Activated CD8-positive, alpha-beta T cell treated with anti-CD3 and anti-CD28 coated beads for 36 hours (primary cell): Measurements from ENCODE around the gene TMEM235. TPM values are rescaled to one million over a fixed set of nuclear protein-coding genes. Genes with fewer than 3 reads are reported as not detected.

ENCODE experiments used
- ATAC-seq: fragments of 200-7000 bp; cut with Tn5 transposase; one replicate; pipeline ENCODE4 v1.10.0; 2021; ENCODE audit warnings: mild to moderate bottlenecking, moderate library complexity
- CTCF ChIA-PET: fragments of 350-600 bp; sonication (Branson Sonifier 250); formaldehyde crosslinking; loops from one replicate; lab custom pipeline; 2021; ENCODE audit warnings: antibody characterized with exemption; lab: Charles Lee
- POLR2A ChIA-PET: fragments of 350-600 bp; sonication (Branson Sonifier 250); formaldehyde crosslinking; loops from one replicate; lab custom pipeline; 2021; ENCODE audit warnings: antibody characterized with exemption; lab: Charles Lee
- DNase-seq: peaks from one replicate; pipeline ENCODE4 v3.0.0-alpha.2; 2020
- H3K27ac Mint-ChIP-seq: one replicate; pipeline ENCODE4 v1.8.0; 2021; ENCODE audit warnings: mild to moderate bottlenecking, mixed read lengths
- H3K27me3 Mint-ChIP-seq: one replicate; pipeline ENCODE4 v1.8.0; 2021; ENCODE audit warnings: mixed read lengths
- H3K36me3 Mint-ChIP-seq: one replicate; pipeline ENCODE4 v1.8.0; 2021; ENCODE audit warnings: low read depth, mixed read lengths
- H3K4me1 Mint-ChIP-seq: one replicate; pipeline ENCODE4 v1.8.0; 2021; ENCODE audit warnings: low read depth, mixed read lengths
- H3K4me3 Mint-ChIP-seq: one replicate; pipeline ENCODE4 v1.8.0; 2021; ENCODE audit warnings: mild to moderate bottlenecking, moderate library complexity, mixed read lengths
- H3K9me3 Mint-ChIP-seq: one replicate; pipeline ENCODE4 v1.8.0; 2021; ENCODE audit warnings: mixed read lengths
- intact Hi-C: fragments of 100-400 bp; cut with micrococcal nuclease; formaldehyde crosslinking; loops from one replicate; pipeline ENCODE4 v1.10.0; 2022
- total RNA-seq, 2 experiments: library from RNA; stranded (reverse); gene quantifications; one replicate each; pipeline ENCODE4 v1.2.3, GENCODE V29; 2021
- TF ChIP-seq, protein P1 (sequence below): fragments of 200-600 bp; IDR thresholded peaks from one replicate; pipeline ENCODE4 v1.8.0; 2022; ENCODE audit warnings: antibody characterized with exemption, mild to moderate bottlenecking

TMEM235 gene
- total RNA-seq, 2 experiments from 2014 or later, result not detected

- POLR2A ChIA-PET, result interaction anchor here (0.6 to 1.0 kb wide), 3 partner anchors 9 to 117 kb away, joined by 3 read pairs; partner anchors contain the start of gene SOCS3
- no peaks in the 10 kb centered on the region for H3K36me3 Mint-ChIP-seq
- TF ChIP-seq, protein P1, sequence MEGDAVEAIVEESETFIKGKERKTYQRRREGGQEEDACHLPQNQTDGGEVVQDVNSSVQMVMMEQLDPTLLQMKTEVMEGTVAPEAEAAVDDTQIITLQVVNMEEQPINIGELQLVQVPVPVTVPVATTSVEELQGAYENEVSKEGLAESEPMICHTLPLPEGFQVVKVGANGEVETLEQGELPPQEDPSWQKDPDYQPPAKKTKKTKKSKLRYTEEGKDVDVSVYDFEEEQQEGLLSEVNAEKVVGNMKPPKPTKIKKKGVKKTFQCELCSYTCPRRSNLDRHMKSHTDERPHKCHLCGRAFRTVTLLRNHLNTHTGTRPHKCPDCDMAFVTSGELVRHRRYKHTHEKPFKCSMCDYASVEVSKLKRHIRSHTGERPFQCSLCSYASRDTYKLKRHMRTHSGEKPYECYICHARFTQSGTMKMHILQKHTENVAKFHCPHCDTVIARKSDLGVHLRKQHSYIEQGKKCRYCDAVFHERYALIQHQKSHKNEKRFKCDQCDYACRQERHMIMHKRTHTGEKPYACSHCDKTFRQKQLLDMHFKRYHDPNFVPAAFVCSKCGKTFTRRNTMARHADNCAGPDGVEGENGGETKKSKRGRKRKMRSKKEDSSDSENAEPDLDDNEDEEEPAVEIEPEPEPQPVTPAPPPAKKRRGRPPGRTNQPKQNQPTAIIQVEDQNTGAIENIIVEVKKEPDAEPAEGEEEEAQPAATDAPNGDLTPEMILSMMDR, result no peak
- H3K4me1 Mint-ChIP-seq, result peaks cover 6% of the 10 kb centered on the region
- intact Hi-C loops, result no loop called here
- CTCF ChIA-PET, result interaction anchor here (3.3 kb wide), 1 partner anchor 9 kb away, joined by 17 read pairs; no protein-coding TSS in a partner anchor
- no peak overlapping the region for H3K4me3 Mint-ChIP-seq
- peak; percentile 91 for ATAC-seq
- peak overlapping the region; percentile 61 for H3K27ac Mint-ChIP-seq
- H3K9me3 Mint-ChIP-seq, result no peaks in the 10 kb centered on the region
- DNase-seq, result peak; percentile 66
- H3K27me3 Mint-ChIP-seq, result no peaks in the 10 kb centered on the region
Measured at GRCh38 chr17:78242024-78242742, 10.8 kb downstream of the TMEM235 start.

- Mint-ChIP-seq H3K27ac (no peak overlapping the region), H3K36me3 (no peaks in the 10 kb centered on the region), H3K4me1 (peaks cover 22% of the 10 kb centered on the region), H3K4me3 (no peak overlapping the region), H3K9me3 (no peaks in the 10 kb centered on the region), H3K27me3 (no peaks in the 10 kb centered on the region)
- no peak for ATAC-seq
- ChIA-PET POLR2A (no interaction called here), CTCF (no interaction called here)
- intact Hi-C loops, result no loop called here
- DNase-seq, result no peak
- TF ChIP-seq, protein P1, result no peak
Measured at GRCh38 chr17:78247304-78247703, 15.9 kb downstream of the TMEM235 start.

DNA sequence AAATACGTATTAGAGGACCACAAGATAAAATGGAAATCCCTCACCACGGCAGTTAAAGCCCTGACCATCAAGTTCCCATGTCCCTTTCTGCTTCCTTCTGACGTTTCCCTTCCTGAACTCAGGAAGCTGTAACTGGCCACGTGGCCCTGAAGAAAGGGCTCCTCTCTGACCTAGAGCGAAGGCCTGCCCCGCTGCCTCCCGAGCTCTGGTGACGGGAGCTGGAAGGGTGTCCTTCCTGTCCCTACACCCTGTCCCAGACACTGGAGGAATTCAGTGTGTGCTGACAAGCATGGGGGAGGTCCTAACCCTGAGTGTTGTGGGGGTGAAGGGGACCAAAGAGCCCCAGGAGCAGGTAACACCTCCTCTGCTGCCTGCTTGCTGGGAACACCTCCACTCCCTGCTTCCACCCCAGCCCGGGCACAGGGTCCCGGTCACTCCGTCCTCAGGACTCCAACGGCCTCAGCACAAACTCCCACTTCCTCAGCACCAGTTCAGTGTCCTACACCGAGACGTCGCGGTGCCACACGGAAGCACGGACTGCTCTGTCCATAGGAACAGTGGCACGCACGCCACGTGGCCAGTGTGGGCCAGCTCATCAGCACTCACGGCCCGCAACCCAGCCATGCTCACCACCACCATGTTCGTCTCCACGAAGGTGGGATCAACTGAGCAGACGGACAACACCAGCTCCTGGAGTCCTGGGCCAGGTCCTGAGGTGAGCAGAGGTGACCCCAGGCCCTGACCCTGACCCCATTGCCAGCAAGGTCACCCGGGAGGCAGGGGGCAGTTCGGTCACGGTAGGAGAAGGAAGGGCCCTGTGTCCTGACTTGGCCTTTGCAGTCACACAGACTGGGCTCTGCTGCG, 16.9 kb downstream of the TMEM235 start:
- no peaks in the 10 kb centered on the region for H3K36me3 Mint-ChIP-seq
- H3K9me3 Mint-ChIP-seq, result no peaks in the 10 kb centered on the region
- intact Hi-C loops, result no loop called here
- peaks cover 26% of the 10 kb centered on the region for H3K4me1 Mint-ChIP-seq
- no peak overlapping the region for H3K4me3 Mint-ChIP-seq
- TF ChIP-seq, protein P1, result no peak
- DNase-seq (no peak), ATAC-seq (no peak)
- ChIA-PET POLR2A (no interaction called here), CTCF (interaction anchor here (1.6 to 3.5 kb wide), 3 partner anchors 25 to 174 kb away, joined by 4 to 23 read pairs (median 6); no protein-coding TSS in a partner anchor)
- H3K27me3 Mint-ChIP-seq, result no peaks in the 10 kb centered on the region
- no peak overlapping the region for H3K27ac Mint-ChIP-seq

DNA sequence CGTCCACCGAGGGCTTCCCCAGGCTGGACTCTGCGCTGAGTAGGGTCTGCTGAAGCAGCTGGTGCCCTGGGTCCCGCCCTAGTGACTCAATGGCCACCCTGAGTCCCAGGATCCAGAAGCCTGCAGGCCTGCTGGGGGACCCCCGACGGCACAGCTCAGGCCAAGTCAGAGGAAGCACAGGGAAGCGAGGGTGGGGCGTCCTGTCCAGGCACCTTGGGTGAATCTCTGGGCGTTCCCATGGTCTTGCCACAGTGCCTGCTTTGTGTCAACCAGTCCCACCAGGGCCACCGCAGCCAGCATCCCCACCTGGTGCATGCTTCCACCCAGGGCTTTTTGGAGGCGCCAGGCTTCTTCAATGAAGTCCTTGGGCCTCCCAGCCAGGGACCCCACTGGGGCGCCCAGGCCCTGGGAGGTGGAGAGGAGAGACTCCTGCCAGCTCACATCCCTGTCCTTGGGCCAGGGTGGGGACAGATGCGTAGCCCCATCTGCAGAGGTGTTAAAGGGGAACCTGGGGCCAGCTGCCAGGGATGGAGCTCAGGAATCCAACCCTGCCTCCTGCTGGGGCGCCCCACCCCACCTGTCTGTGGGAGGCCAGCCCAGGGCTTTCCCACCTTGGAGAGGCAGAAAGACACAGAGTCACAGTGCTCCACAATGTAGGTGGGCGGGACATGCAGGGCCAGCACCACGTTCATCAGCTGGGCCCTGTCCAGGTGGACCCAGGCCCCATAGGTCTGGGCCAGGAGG, 17.8 kb downstream of the TMEM235 start:
- Mint-ChIP-seq H3K4me1 (peaks cover 29% of the 10 kb centered on the region), H3K27ac (no peak overlapping the region), H3K4me3 (no peak overlapping the region), H3K9me3 (no peaks in the 10 kb centered on the region), H3K36me3 (no peaks in the 10 kb centered on the region), H3K27me3 (no peaks in the 10 kb centered on the region)
- CTCF ChIA-PET, result interaction anchor here (0.9 to 3.5 kb wide), 12 partner anchors 8 to 214 kb away, joined by 3 to 23 read pairs (median 4); partner anchors contain the start of gene TMEM235
- ATAC-seq, result no peak
- no peak for DNase-seq
- intact Hi-C loops, result no loop called here
- TF ChIP-seq, protein P1, result no peak
- POLR2A ChIA-PET, result interaction anchor here (0.5 to 1.0 kb wide), 3 partner anchors 10 to 256 kb away, joined by 3 read pairs; partner anchors contain the start of gene TMEM235
